ENCODE results near the gene NOS2. TPM values are rescaled to one million over a fixed set of nuclear protein-coding genes. Genes with fewer than 3 reads are reported as not detected.

Gene NOS2
- total RNA-seq, 4 donors from 2014 or later, result 0.09 to 2.8 (median 0.62) TPM; not detected in 1

DNA sequence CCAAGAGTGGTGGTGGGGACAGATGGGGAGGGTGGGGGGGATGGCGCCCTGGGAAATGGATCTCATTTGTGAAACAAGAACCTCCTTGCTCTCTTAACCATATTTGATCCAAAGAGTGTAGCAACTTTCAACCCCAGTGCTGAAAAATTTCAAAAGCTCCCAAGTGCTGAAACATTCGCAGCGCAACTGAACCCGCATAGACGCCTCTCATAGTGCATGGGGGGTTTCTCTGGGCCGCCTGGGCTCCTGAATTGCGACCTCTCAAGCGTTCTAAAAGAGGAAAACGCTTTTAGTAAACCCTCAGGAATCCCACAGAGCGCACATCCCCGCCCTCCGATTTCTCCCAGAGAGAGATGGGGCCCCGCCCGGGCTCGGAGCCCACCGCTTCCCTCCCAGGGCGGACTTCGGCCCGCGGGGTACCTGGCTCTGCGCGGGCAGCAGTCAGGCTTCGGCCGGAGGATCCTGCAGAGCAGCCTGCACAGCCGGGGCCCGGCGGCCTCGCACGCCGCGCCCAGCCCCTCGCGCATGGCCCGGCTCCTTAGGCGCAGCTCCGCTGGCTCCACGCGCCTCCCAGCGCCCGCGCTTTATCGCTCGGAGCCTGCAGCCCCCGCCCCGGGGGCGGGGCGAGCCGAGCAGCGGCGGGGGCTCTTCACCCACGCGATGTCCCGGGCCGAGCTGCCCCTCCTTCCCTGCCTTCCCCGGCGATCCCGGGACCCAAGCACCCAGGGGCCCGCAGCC lies 7.0 kb downstream of the NOS2 start:
- Histone ChIP-seq H3K36me3 (no peaks in the 10 kb centered on the region), H3K27ac (no peak overlapping the region), H3K27me3 (no peaks in the 10 kb centered on the region), H3K4me1 (peaks cover 0 to 6% of the 10 kb centered on the region in 2 donors), H3K4me3 (peak overlapping the region in 1 of 2 donors; percentile 24), H3K9me3 (no peaks in the 10 kb centered on the region)
- peak in 1 of 2 donors; percentile 55 for DNase-seq
- intact Hi-C loops (cut with DNase I; ENCODE audit: low total_unique reads), result no loop called here
- TF ChIP-seq, protein P1, sequence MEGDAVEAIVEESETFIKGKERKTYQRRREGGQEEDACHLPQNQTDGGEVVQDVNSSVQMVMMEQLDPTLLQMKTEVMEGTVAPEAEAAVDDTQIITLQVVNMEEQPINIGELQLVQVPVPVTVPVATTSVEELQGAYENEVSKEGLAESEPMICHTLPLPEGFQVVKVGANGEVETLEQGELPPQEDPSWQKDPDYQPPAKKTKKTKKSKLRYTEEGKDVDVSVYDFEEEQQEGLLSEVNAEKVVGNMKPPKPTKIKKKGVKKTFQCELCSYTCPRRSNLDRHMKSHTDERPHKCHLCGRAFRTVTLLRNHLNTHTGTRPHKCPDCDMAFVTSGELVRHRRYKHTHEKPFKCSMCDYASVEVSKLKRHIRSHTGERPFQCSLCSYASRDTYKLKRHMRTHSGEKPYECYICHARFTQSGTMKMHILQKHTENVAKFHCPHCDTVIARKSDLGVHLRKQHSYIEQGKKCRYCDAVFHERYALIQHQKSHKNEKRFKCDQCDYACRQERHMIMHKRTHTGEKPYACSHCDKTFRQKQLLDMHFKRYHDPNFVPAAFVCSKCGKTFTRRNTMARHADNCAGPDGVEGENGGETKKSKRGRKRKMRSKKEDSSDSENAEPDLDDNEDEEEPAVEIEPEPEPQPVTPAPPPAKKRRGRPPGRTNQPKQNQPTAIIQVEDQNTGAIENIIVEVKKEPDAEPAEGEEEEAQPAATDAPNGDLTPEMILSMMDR (IDR thresholded peaks at IDR 0.05), result no peak
- TF ChIP-seq POLR2A (IDR thresholded peaks at IDR 0.05), result no peak

DNA sequence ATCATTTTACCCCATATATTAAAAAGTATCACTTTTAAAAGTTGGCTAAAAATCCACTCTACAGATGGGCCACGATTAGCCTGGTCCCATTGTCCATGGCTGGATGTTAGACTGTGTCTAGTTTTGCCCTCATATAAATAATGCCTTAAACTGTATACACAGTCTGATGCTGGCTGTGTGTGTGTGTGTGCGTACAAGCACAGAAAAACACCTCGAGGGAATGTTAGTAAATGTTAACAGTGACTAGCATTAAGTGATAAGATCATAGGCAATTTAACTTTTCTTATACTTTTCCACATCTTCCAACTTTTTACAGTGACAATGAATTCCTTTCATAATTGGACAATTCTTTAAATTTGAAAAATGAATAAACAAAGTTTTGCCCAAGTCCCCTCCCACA lies 8.2 kb downstream of the NOS2 start:
- no peaks in the 10 kb centered on the region for H3K36me3 ChIP-seq
- intact Hi-C loops (cut with DNase I; ENCODE audit: low total_unique reads), result no loop called here
- no peak for TF ChIP-seq POLR2A (IDR thresholded peaks at IDR 0.05)
- TF ChIP-seq, protein P1 (IDR thresholded peaks at IDR 0.05), result no peak

DNA sequence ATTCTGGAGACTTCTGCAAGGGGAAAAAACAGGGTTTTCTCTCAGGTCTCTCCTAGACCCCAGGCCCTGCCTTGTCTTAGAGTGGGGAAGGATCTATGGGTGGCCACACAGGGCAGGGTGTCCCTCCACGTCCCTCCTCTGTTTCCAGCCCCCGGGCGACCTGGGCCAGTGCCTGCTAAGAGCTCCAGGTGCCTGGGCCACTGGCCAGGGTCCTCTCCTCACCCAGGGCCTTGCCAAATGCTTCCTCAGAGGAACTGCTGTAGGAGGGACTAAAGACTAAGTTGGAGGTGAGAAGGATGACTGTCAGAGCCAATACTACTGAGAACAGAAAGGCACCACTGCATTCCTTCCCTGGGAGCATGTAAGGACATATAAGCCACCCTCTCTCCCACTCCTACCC lies 11.4 kb downstream of the NOS2 start:
- TF ChIP-seq, protein P1 (IDR thresholded peaks at IDR 0.05), result no peak
- no peak for TF ChIP-seq POLR2A (IDR thresholded peaks at IDR 0.05)
- H3K9me3 ChIP-seq, result no peaks in the 10 kb centered on the region
- DNase-seq, result no peak
- no peaks in the 10 kb centered on the region for H3K27me3 ChIP-seq
- intact Hi-C loops (cut with DNase I; ENCODE audit: low total_unique reads), result no loop called here
- no peak overlapping the region for H3K27ac ChIP-seq
- H3K36me3 ChIP-seq, result no peaks in the 10 kb centered on the region
- H3K4me3 ChIP-seq, result no peak overlapping the region
- peaks cover 0 to 6% of the 10 kb centered on the region in 2 donors for H3K4me1 ChIP-seq

More for the DNA sequence above, 8.2 kb downstream of the NOS2 start:
- H3K4me3 ChIP-seq, result no peak overlapping the region
- no peak for DNase-seq
- no peaks in the 10 kb centered on the region for H3K27me3 ChIP-seq
- H3K4me1 ChIP-seq, result peaks cover 0 to 6% of the 10 kb centered on the region in 2 donors
- no peaks in the 10 kb centered on the region for H3K9me3 ChIP-seq
- no peak overlapping the region for H3K27ac ChIP-seq

DNA sequence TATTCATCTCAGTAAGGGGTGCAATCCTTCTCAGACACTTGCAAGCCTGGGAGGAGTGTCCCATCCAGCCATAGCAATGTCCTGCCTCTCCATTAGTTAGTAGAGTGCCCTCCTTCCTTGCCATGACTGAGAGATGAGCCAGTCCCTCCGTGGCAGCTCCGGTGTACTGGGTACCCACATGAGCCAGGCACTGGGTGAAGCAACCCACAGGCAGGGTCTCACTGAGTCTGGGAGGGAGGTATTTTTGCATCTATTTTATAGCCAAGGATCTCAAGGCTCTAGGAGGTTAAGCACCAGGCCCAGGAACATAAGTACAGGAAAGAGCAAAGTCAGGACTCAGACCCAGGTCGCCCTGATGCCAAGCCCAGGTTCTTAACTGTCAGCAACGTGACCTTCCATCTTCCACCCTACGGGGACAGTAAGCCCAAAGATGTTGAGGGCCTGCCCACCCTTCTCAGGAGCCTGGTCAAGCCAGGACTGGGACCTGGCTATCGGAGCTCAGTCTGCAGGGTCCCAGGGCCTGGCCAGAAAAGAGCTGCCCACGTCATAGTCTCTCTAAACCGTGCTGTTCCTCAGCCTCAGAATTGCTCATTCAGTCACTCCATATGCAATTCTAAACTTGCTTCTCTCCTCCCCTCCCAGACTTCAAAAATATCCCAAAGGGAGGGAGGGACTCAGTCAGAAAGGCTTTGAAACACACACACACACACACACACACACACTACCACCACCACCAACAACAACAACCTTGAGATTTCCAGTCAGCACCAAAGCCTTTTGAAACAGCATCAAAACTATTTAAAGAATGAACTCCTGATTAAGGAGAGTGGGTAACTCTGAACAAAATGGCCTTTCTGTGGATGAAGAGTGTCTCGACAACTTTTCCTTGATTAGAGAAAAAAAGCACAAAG lies 16.6 kb downstream of the NOS2 start:
- DNase-seq, result no peak
- Histone ChIP-seq H3K4me3 (no peak overlapping the region), H3K4me1 (no peaks in the 10 kb centered on the region), H3K27ac (no peak overlapping the region), H3K27me3 (no peaks in the 10 kb centered on the region), H3K9me3 (no peaks in the 10 kb centered on the region), H3K36me3 (no peaks in the 10 kb centered on the region)
- intact Hi-C loops (cut with DNase I; ENCODE audit: low total_unique reads), result no loop called here
- TF ChIP-seq POLR2A (IDR thresholded peaks at IDR 0.05), result no peak
- TF ChIP-seq, protein P1 (IDR thresholded peaks at IDR 0.05), result no peak

DNA sequence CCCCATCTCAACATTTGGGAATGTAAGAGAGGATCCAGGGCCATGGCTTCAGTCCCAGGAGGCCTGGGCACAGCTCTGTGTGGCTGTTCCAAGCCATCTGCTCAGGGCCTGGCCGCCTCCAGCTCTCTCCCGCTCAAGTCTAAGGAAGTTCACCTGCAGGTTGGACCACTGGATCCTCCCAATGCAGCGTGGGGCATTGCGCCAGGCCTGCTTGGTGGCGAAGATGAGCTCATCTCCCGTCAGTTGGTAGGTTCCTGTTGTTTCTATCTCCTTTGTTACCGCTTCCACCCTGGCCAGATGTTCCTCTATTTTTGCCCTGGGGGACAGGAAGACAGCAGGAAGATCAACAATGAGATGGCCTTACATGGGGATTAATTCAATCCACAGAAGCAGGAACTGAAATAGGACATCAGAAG lies 17.5 kb downstream of the NOS2 start:
- Histone ChIP-seq H3K27ac (no peak overlapping the region), H3K27me3 (no peaks in the 10 kb centered on the region), H3K4me1 (no peaks in the 10 kb centered on the region), H3K9me3 (no peaks in the 10 kb centered on the region), H3K36me3 (no peaks in the 10 kb centered on the region), H3K4me3 (no peak overlapping the region)
- intact Hi-C loops (cut with DNase I; ENCODE audit: low total_unique reads), result no loop called here
- no peak for DNase-seq
- TF ChIP-seq, protein P1 (IDR thresholded peaks at IDR 0.05), result no peak
- TF ChIP-seq POLR2A (IDR thresholded peaks at IDR 0.05), result no peak

Measured in uterus (tissue), 4 donors.